Measurements from ENCODE around the gene DNAJB6.

DNAJB6 gene

GRCh38 chr7:157423886-157424565, 87.2 kb downstream of the DNAJB6 start:
- TF ChIP-seq POU2F2 (IDR thresholded peaks at IDR 0.05; ENCODE audit: low read depth, low read length) (no peak), SPI1 (IDR thresholded peaks at IDR 0.05; ENCODE audit: low read depth, low read length) (no peak)
- DNase-seq (ENCODE audit: insufficient read length, low spot score), result no peak
- no peak for FAIRE-seq

GRCh38 chr7:157425137-157425731, 88.4 kb downstream of the DNAJB6 start:
- no peak for TF ChIP-seq POLR2A (IDR thresholded peaks at IDR 0.05; ENCODE audit: low read depth, low read length)
- TF ChIP-seq PAX5 (IDR thresholded peaks at IDR 0.05; ENCODE audit: insufficient read depth, low read length, severe bottlenecking), result no peak
- TF ChIP-seq POLR2AphosphoS5 (IDR thresholded peaks at IDR 0.05; ENCODE audit: low read depth, low read length), result no peak
- DNase-seq (ENCODE audit: insufficient read length, low spot score) (no peak), FAIRE-seq (no peak)

- FAIRE-seq (no peak), DNase-seq (ENCODE audit: insufficient read length, low spot score) (no peak)
- no peak for TF ChIP-seq SPI1 (IDR thresholded peaks at IDR 0.05; ENCODE audit: low read depth, low read length)
- TF ChIP-seq TAF1 (IDR thresholded peaks at IDR 0.05; ENCODE audit: low read depth, low read length), result no peak
- TF ChIP-seq POLR2AphosphoS5 (IDR thresholded peaks at IDR 0.05; ENCODE audit: low read depth, low read length), result no peak
- TF ChIP-seq PAX5 (IDR thresholded peaks at IDR 0.05; ENCODE audit: insufficient read depth, low read length, severe bottlenecking), result no peak
- TF ChIP-seq POLR2A (IDR thresholded peaks at IDR 0.05; ENCODE audit: low read depth, low read length), result no peak
- no peak for TF ChIP-seq POU2F2 (IDR thresholded peaks at IDR 0.05; ENCODE audit: low read depth, low read length)
Measured at GRCh38 chr7:157425761-157426160, 89.0 kb downstream of the DNAJB6 start.

- no peak for TF ChIP-seq PAX5 (IDR thresholded peaks at IDR 0.05; ENCODE audit: insufficient read depth, low read length, severe bottlenecking)
- TF ChIP-seq POLR2A (IDR thresholded peaks at IDR 0.05; ENCODE audit: low read depth, low read length), result no peak
- no peak for TF ChIP-seq SPI1 (IDR thresholded peaks at IDR 0.05; ENCODE audit: low read depth, low read length)
- no peak for TF ChIP-seq TAF1 (IDR thresholded peaks at IDR 0.05; ENCODE audit: low read depth, low read length)
- TF ChIP-seq POU2F2 (IDR thresholded peaks at IDR 0.05; ENCODE audit: low read depth, low read length), result no peak
- no peak for TF ChIP-seq POLR2AphosphoS5 (IDR thresholded peaks at IDR 0.05; ENCODE audit: low read depth, low read length)
- FAIRE-seq (no peak), DNase-seq (ENCODE audit: insufficient read length, low spot score) (no peak)
Measured at GRCh38 chr7:157426463-157427301, 89.9 kb downstream of the DNAJB6 start.

GRCh38 chr7:157427811-157428553, 91.2 kb downstream of the DNAJB6 start:
- TF ChIP-seq SPI1 (IDR thresholded peaks at IDR 0.05; ENCODE audit: low read depth, low read length) (no peak), POLR2A (IDR thresholded peaks at IDR 0.05; ENCODE audit: low read depth, low read length) (no peak), POLR2AphosphoS5 (IDR thresholded peaks at IDR 0.05; ENCODE audit: low read depth, low read length) (no peak), TAF1 (IDR thresholded peaks at IDR 0.05; ENCODE audit: low read depth, low read length) (no peak), PAX5 (IDR thresholded peaks at IDR 0.05; ENCODE audit: insufficient read depth, low read length, severe bottlenecking) (no peak), POU2F2 (IDR thresholded peaks at IDR 0.05; ENCODE audit: low read depth, low read length) (no peak)
- FAIRE-seq, result no peak
- no peak for DNase-seq (ENCODE audit: insufficient read length, low spot score)

- FAIRE-seq, result no peak
Measured at GRCh38 chr7:157428554-157428945, 91.7 kb downstream of the DNAJB6 start.

GRCh38 chr7:157429001-157429679, 92.3 kb downstream of the DNAJB6 start:
- TF ChIP-seq POU2F2 (IDR thresholded peaks at IDR 0.05; ENCODE audit: low read depth, low read length), result no peak
- FAIRE-seq (no peak), DNase-seq (ENCODE audit: insufficient read length, low spot score) (no peak)

More at GRCh38 chr7:157428554-157428945, 91.7 kb downstream of the DNAJB6 start:
- no peak for TF ChIP-seq SPI1 (IDR thresholded peaks at IDR 0.05; ENCODE audit: low read depth, low read length)
- TF ChIP-seq POLR2A (IDR thresholded peaks at IDR 0.05; ENCODE audit: low read depth, low read length), result no peak
- no peak for TF ChIP-seq POU2F2 (IDR thresholded peaks at IDR 0.05; ENCODE audit: low read depth, low read length)
- TF ChIP-seq POLR2AphosphoS5 (IDR thresholded peaks at IDR 0.05; ENCODE audit: low read depth, low read length), result no peak
- no peak for TF ChIP-seq TAF1 (IDR thresholded peaks at IDR 0.05; ENCODE audit: low read depth, low read length)
- no peak for TF ChIP-seq PAX5 (IDR thresholded peaks at IDR 0.05; ENCODE audit: insufficient read depth, low read length, severe bottlenecking)
- DNase-seq (ENCODE audit: insufficient read length, low spot score), result no peak

GRCh38 chr7:157429680-157430224, 92.9 kb downstream of the DNAJB6 start:
- FAIRE-seq (no peak), DNase-seq (ENCODE audit: insufficient read length, low spot score) (no peak)
- TF ChIP-seq SPI1 (IDR thresholded peaks at IDR 0.05; ENCODE audit: low read depth, low read length) (no peak), TAF1 (IDR thresholded peaks at IDR 0.05; ENCODE audit: low read depth, low read length) (no peak)

- DNase-seq (ENCODE audit: insufficient read length, low spot score) (no peak), FAIRE-seq (no peak)
- TF ChIP-seq PAX5 (IDR thresholded peaks at IDR 0.05; ENCODE audit: insufficient read depth, low read length, severe bottlenecking) (no peak), TAF1 (IDR thresholded peaks at IDR 0.05; ENCODE audit: low read depth, low read length) (no peak), POU2F2 (IDR thresholded peaks at IDR 0.05; ENCODE audit: low read depth, low read length) (no peak), POLR2AphosphoS5 (IDR thresholded peaks at IDR 0.05; ENCODE audit: low read depth, low read length) (no peak), SPI1 (IDR thresholded peaks at IDR 0.05; ENCODE audit: low read depth, low read length) (no peak), POLR2A (IDR thresholded peaks at IDR 0.05; ENCODE audit: low read depth, low read length) (no peak)
Measured at GRCh38 chr7:157430721-157431120, 93.9 kb downstream of the DNAJB6 start.
